GM18498 (cell line): ENCODE results near the gene TRIM62.

ENCODE experiments used
- ATAC-seq: cut with Tn5 transposase; IDR thresholded peaks from one replicate; pipeline ENCODE4 v1.9.1; 2021; ENCODE audit warnings: mild to moderate bottlenecking, moderate library complexity; ENCODE audit not compliant: unreplicated experiment

TRIM62 gene

DNA sequence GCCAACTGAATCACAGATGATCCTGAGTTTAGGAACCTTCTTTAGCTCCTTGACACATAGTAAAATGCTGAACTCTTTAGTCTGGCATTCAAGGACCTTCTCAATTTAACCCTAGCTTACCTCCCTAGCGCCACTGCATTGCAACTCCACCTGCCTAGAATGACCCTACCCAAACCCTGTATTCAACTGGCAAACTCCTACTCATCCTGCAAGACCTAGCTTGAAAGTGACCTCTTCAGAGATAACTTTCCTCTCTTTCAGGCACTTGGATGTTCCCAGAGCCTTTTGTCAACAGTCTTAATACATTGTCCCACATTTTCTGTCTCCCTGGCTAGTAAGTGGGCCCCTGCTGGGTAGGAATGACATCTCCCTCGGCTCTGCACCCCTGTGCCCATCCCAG lies 19.7 kb downstream of the TRIM62 start:
- no peak for ATAC-seq

DNA sequence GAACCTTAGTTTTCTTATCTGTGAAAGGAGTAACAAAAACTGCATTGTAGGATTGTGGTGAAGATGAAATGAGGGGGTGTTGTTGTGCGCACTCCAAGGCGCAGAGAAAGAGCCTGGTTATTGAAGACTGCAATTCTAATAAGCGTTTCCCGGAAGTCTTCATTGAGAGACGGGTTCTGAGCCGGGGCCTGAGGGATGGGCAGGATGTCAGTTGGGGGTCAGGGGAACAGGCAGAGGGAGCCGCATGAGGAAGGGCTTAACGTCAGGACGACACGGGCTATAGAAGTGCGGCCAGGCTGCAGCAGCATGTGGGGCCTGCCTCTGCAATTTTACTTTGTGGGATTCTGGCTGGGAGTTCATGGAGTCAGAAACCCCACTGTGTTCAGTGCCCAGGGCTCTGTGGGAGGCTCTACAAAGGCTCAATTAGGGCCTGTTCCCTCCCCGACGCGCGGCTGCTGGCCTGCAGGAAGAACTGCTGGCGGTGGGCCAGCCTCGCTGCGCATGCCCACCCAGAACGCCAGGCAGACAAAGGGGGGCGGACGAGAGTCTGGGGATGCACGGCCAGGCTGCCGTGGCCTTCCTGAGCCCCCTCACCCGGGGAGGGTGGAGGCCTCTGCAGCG lies 20.7 kb downstream of the TRIM62 start:
- ATAC-seq, result no peak

- ATAC-seq, result no peak
These were observed 22.3 kb downstream of the TRIM62 start for GRCh38 chr1:33159577-33159976.

DNA sequence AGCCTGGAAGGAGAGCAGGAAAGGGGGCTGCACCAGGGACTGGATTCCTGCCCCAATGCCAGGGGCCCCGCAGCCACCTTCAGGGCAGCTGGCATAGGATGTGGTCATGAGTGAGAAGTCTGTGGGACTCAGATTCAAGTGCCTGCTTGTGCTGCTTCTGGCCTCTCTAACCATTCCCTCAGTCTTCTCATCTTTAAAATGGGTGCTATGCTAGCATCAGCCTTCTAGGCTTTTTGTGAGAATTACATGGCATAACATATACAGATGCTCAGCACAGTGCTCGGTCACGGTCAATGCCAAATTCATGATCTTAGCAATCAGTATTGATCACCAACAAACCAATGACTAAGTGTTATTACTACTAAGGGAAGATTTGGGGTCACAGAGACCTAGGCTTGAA lies 23.5 kb downstream of the TRIM62 start:
- no peak for ATAC-seq

- ATAC-seq, result no peak
These were observed 24.7 kb downstream of the TRIM62 start for GRCh38 chr1:33157131-33157530.

DNA sequence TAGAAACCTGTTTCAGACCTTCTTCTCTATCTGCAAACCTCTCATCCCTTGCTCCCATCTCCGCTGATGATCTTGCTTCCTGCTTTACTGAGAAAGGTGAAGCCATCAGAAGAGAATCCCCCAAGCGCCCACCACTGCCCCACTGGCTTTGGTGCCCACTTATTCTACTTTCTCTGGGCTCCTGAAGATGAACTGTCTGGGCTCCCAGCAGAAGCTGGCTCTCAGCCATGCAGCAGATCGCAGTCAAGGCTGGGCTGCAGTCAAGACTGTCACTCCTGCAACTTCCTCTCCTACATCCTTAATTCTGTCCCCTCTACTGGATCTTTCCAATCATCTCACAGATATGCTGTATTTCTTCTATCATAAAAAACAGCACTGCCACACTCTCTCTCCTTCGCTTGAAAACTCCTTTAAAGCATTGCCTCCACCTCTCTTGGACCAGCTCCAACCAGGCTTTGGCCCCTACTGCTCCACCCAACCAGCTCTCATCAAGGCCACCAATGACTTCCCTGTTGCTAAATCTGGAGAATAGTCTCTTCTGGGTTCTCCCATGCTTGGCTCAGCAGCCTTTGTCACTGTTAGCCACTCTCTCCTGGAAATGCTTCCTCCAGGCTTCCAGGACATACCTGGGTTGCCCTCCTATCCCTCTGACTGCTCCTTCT lies 25.8 kb downstream of the TRIM62 start:
- no peak for ATAC-seq

- ATAC-seq, result no peak
These were observed 28.2 kb downstream of the TRIM62 start for GRCh38 chr1:33153650-33154049.

GRCh38 chr1:33152685-33153432 lies 29.0 kb downstream of the TRIM62 start:
- ATAC-seq, result no peak

DNA sequence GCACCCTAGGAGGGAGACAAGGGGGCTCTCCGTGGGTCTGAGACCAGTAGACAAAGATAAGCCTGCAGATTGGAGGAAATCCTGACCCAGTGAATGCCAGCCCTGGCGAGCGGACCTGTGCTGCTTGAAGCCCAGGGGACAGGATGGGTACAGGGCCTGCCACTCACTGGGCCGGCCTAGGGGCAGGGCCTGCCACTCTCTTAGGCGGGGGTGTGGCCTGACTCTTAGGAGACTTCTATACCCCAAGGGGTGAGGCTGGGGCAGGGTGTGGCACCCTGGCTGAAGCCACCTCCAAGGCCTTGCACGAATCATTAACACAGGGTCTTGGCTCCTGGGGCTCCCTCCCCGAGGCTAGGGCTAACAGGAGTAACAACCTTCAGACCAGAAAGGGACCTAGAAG lies 30.7 kb downstream of the TRIM62 start:
- no peak for ATAC-seq

DNA sequence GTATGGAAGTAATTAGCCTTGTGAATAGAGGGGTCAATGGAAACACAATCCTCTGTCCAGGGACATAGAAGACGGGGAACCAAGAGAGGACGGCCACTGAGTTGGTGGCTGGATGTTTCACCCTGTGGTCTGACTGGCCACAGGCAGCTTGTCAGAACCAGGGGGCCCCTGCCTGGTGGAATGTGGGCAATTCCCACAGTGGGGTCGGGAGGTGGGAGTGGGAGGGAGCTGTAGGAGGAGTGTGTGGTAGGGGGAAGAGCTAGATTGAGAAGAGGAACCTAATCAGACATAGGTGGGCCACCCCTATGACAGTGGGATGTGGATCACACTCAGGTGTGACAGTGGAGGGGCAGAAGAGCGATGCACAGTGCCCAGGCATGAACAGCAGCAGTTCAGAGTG lies 31.3 kb downstream of the TRIM62 start:
- ATAC-seq, result no peak

GRCh38 chr1:33149453-33150190 lies 32.2 kb downstream of the TRIM62 start:
- ATAC-seq, result no peak

DNA sequence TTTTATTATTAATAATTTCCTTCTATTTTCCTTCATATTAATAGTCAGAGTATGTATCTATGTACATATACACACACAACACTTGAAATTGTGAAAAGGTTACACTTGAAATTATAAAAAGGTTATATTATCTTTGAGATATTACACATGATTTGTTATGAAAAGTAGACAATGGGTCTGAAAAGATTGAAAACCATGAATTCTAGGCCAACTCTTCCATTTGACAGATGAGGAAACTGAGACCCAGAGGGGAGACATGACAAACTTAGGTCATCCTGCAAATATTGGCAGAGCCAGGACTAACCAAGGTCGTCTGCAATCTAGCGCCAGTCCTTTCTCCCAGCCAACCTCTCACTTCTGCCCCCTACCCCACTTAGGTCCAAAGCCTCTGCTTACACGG lies 33.2 kb downstream of the TRIM62 start:
- ATAC-seq, result no peak

DNA sequence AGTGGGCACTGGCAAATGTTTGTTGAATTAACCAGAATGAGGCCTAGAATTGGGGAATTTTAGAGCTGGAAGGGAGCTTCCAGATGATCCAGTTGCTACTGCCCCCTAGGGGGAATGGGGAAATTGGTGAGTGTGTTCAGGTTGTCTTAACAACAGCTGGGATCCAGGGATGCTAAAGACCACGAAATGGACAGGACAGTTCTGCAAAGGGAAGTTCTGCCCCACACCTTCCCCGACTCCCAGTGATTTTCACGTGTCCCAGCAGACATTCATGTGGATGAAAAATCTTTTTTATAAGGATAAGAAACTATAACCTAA lies 33.9 kb downstream of the TRIM62 start:
- ATAC-seq, result no peak

DNA sequence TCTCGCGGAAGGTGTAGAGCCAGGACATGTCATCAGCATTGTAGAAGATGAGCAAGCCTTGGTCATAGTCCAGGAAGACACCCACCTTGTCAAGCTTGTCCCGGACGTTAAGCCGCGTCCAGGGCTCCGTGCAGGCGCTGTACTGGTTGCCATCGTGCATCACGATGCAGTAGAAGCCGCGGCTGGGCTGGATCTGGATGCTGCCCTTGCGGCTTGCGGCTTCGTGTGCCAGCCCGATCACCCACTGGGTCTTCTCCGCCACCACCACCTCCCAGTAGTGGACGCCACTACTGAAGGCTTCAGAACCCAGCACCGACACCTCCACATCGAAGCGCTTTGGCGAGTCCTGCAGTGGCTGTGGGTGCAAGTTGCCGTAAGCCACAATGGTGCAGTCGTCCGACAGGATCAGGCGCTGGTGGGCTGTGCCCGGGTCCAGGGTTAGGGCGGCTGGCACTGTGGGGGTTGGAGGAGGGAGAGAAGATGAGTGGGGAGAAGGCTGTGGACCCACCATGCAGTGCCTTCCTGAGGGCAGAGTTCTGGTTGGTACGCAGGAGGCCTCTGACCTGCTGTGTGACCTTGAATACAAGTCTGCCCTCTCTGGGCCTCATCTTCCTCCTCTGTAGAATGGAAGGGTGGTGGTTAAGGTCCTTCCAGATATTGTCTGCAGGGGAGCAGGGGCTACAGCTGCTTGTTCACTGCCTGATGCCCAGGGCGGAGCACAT lies 34.4 kb downstream of the TRIM62 start:
- ATAC-seq, result no peak

- no peak for ATAC-seq
These were observed 35.8 kb downstream of the TRIM62 start for GRCh38 chr1:33146003-33146402.

- no peak for ATAC-seq
These were observed 38.1 kb downstream of the TRIM62 start for GRCh38 chr1:33143698-33144097.

DNA sequence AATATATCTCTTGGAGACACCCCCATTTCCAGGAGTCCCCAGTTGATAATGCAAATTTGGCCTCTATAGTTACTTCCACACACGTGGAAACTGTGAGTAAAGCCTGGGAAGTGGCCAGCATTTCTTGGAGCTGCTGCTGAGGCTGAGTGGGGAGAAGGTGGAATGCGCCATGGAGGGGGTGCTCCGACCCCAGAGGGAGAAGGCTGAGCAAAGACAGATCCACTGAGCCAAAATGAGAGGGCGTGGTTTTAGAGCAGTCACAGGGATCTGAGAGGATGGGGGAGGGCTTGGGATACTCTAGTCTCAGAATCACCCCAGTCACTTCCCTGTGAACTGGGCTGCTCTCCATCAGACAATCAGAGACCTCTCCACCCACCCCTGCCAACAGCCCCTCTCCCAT lies 38.7 kb downstream of the TRIM62 start:
- ATAC-seq, result no peak

DNA sequence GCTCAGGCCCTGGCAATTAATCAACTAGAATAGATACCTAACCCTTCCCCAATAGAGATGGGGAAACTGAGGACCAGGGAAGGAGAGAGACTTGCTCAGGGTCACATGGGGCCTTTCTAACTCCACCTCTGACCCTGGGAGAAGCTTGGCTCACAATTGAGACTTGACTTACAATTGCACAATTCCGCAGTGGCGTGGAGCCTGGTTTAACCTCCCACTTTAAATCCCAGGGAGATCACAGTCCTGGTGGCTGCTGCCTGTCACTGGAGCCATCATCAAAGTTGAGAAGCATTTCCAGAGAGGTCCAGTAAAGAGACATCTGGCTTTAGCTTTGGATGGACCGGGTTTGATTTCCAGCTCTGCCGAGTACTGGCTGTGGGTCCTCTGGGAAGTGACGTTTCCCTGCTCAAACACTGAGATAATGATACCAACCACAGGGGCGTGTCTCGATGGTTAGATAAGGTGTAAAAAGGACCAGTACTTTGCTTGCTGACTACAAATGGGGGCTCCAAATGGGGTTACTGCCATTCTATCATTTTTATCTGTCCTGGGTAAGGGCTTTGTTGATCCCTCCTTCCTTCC lies 39.3 kb downstream of the TRIM62 start:
- ATAC-seq, result no peak

GRCh38 chr1:33141781-33142180 lies 40.1 kb downstream of the TRIM62 start:
- no peak for ATAC-seq

- no peak for ATAC-seq
These were observed 40.6 kb downstream of the TRIM62 start for GRCh38 chr1:33141216-33141615.
